ENCODE measurements around the gene SLC28A2. TPM values are rescaled to one million over a fixed set of nuclear protein-coding genes. Genes with fewer than 3 reads are reported as not detected.

SLC28A2 gene
- polyA plus RNA-seq, 1 donor (not counting 4 experiments of a cell fraction or from before 2014, with no cell fraction given): not detected

DNA sequence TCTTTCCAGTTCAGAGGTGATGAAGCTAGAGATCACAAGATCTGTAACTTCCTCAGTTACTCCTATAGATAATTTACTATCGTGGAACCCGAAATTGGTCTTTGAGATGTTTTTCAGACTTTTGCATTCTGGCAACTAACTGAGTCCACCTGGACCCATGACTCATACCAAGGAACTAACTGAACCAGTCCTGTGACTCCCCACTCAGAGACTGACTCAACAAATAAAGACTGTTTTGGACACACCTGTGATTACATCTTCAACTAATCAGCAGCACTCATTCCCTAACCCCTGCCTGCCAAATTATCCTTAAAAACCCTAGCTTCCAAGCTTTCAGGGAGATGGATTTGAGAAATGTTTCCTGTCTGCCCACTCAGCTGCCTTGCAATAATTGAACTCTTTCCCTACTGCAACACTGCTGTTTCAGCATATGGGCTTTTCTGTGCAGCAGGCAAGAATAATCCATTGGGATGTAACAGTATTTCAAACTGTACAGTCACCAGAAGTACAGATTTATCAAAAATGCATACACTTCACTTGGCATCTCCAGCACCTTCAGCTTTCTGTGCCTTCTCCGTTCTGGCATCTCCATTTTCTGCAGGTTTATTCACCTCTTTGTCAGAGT is 68.7 kb downstream of the SLC28A2 start:
- Histone ChIP-seq H3K27me3 (ENCODE audit: control insufficient read depth, extremely low read depth, insufficient read depth, low read length) (no peaks in the 10 kb centered on the region), H4K20me1 (ENCODE audit: control insufficient read depth, extremely low read depth, insufficient read depth, low read length) (no peaks in the 10 kb centered on the region), H2AFZ (ENCODE audit: control insufficient read depth, low read length) (no peak overlapping the region), H3K36me3 (ENCODE audit: control insufficient read depth in 2 of 2, extremely low read depth in 1 of 2, insufficient read depth in 2 of 2, low read length in 2 of 2) (no peaks in the 10 kb centered on the region), H3K27ac (ENCODE audit: control insufficient read depth, insufficient read depth, low read length) (no peak overlapping the region), H3K9me3 (ENCODE audit: control insufficient read depth, low read depth, low read length) (peaks cover 2% of the 10 kb centered on the region), H3K9me1 (ENCODE audit: control insufficient read depth, extremely low read depth, insufficient read depth, low read length) (no peaks in the 10 kb centered on the region), H3K4me2 (ENCODE audit: control insufficient read depth, extremely low read depth, insufficient read depth, low read depth, low read length) (no peak overlapping the region), H3K9ac (ENCODE audit: control insufficient read depth, extremely low read depth, insufficient read depth, low read length) (no peak overlapping the region), H3K4me3 (ENCODE audit: control insufficient read depth in 2 of 3, extremely low read depth in 1 of 3, insufficient read depth in 2 of 3, low read depth in 1 of 3, low read length in 3 of 3) (no peak overlapping the region), H3K79me2 (ENCODE audit: control insufficient read depth, insufficient read depth, low read length) (no peaks in the 10 kb centered on the region), H3K4me1 (ENCODE audit: control insufficient read depth, extremely low read depth, insufficient read depth, low read length) (no peaks in the 10 kb centered on the region)
- no peak for DNase-seq (ENCODE audit: low read depth, low spot score)
- FAIRE-seq: peak; percentile 67
- dilution Hi-C loops (cut with MboI; ENCODE audit: extremely low pct_ligation_motif_present, low sequenced_read_pairs): loop anchor here (25.0 kb wide), 1 partner anchor 108 kb away; no protein-coding TSS in a partner anchor
- no peak for TF ChIP-seq CTCF (optimal IDR thresholded peaks at IDR 0.05 in 1 of 3, IDR thresholded peaks at IDR 0.05 in 1 of 3, conservative IDR thresholded peaks at IDR 0.05 in 1 of 3; ENCODE audit: extremely low read depth in 1 of 3, insufficient read depth in 2 of 3, low read length in 3 of 3)
- no peak for TF ChIP-seq EZH2 (IDR thresholded peaks at IDR 0.05; ENCODE audit: low read length)

- Histone ChIP-seq H3K4me3 (ENCODE audit: control insufficient read depth in 2 of 3, extremely low read depth in 1 of 3, insufficient read depth in 2 of 3, low read depth in 1 of 3, low read length in 3 of 3) (no peak overlapping the region), H3K9me3 (ENCODE audit: control insufficient read depth, low read depth, low read length) (peaks cover under 1% of the 10 kb centered on the region), H2AFZ (ENCODE audit: control insufficient read depth, low read length) (no peak overlapping the region), H3K4me2 (ENCODE audit: control insufficient read depth, extremely low read depth, insufficient read depth, low read depth, low read length) (no peak overlapping the region), H3K9me1 (ENCODE audit: control insufficient read depth, extremely low read depth, insufficient read depth, low read length) (no peaks in the 10 kb centered on the region), H3K79me2 (ENCODE audit: control insufficient read depth, insufficient read depth, low read length) (no peaks in the 10 kb centered on the region), H4K20me1 (ENCODE audit: control insufficient read depth, extremely low read depth, insufficient read depth, low read length) (no peaks in the 10 kb centered on the region), H3K4me1 (ENCODE audit: control insufficient read depth, extremely low read depth, insufficient read depth, low read length) (no peaks in the 10 kb centered on the region), H3K27ac (ENCODE audit: control insufficient read depth, insufficient read depth, low read length) (no peak overlapping the region), H3K9ac (ENCODE audit: control insufficient read depth, extremely low read depth, insufficient read depth, low read length) (no peak overlapping the region), H3K36me3 (ENCODE audit: control insufficient read depth in 2 of 2, extremely low read depth in 1 of 2, insufficient read depth in 2 of 2, low read length in 2 of 2) (no peaks in the 10 kb centered on the region), H3K27me3 (ENCODE audit: control insufficient read depth, extremely low read depth, insufficient read depth, low read length) (peaks cover 3% of the 10 kb centered on the region)
- dilution Hi-C loops (cut with MboI; ENCODE audit: extremely low pct_ligation_motif_present, low sequenced_read_pairs): no loop called here
- TF ChIP-seq EZH2 (IDR thresholded peaks at IDR 0.05; ENCODE audit: low read length) (no peak), CTCF (optimal IDR thresholded peaks at IDR 0.05 in 1 of 3, IDR thresholded peaks at IDR 0.05 in 1 of 3, conservative IDR thresholded peaks at IDR 0.05 in 1 of 3; ENCODE audit: extremely low read depth in 1 of 3, insufficient read depth in 2 of 3, low read length in 3 of 3) (no peak)
- no peak for DNase-seq (ENCODE audit: low read depth, low spot score)
- FAIRE-seq: no peak
Observed at GRCh38 chr15:45326280-45326679, 74.2 kb downstream of the SLC28A2 start.
